Stomach (tissue), 4 donors: ENCODE data around the gene DEDD.

Source experiments
- CTCF ChIP-seq, 7 experiments: fragments of 450-650 bp in 4 of 7; fragments of 200-600 bp in 3 of 7; sonication (generic) in 3 of 7; IDR thresholded peaks; one replicate each; pipeline ENCODE4 v1.5.1; 2016 to 2019; ENCODE audit warnings: antibody characterized with exemption in 7 of 7, control low read depth in 2 of 7, mild to moderate bottlenecking in 1 of 7
- EP300 ChIP-seq: sonication (generic); formaldehyde crosslinking; IDR thresholded peaks from one replicate; pipeline ENCODE4 v1.6.1; 2017; ENCODE audit warnings: antibody characterized with exemption
- POLR2AphosphoS5 ChIP-seq, 3 donors: sonication (generic); formaldehyde crosslinking; IDR thresholded peaks; one replicate each; pipeline ENCODE4 v1.6.1; 2016; ENCODE audit warnings: antibody characterized with exemption in 3 of 3

- TF ChIP-seq CTCF (IDR thresholded peaks at IDR 0.05) (no peak), POLR2AphosphoS5 (IDR thresholded peaks at IDR 0.05) (no peak), EP300 (no peak)
These were observed 42.5 kb downstream of the DEDD start for GRCh38 chr1:161089938-161090337.
